GM18517 (cell line): ENCODE results near the gene VSTM1.
"Not testable (repeated sequence)": the region's sequence is repeated elsewhere in the genome, so short reads cannot be mapped to it uniquely, and the experiment has no call there.

Experiments used
- ATAC-seq: cut with Tn5 transposase; IDR thresholded peaks from one replicate; pipeline ENCODE4 v1.9.1; 2021; ENCODE audit warnings: mild to moderate bottlenecking, moderate library complexity; ENCODE audit not compliant: unreplicated experiment

The VSTM1 gene

GRCh38 chr19:54063350-54064116 lies at the start of gene VSTM1:
TSS of gene VSTM1 (minus strand) at chr19:54063897. CDS start at chr19:54063777, 120 bp downstream.
- ATAC-seq: no peak

GRCh38 chr19:54109651-54110050 lies 46.0 kb upstream of the VSTM1 start:
- no peak for ATAC-seq

GRCh38 chr19:54108496-54108895 lies 44.8 kb upstream of the VSTM1 start:
- no peak for ATAC-seq

- no peak for ATAC-seq
Measured at GRCh38 chr19:54107876-54108490, 44.3 kb upstream of the VSTM1 start.

GRCh38 chr19:54106716-54107115 lies 43.0 kb upstream of the VSTM1 start:
- no peak for ATAC-seq

- no peak for ATAC-seq
Measured at GRCh38 chr19:54105796-54106195, 42.1 kb upstream of the VSTM1 start.

GRCh38 chr19:54104998-54105715 lies 41.5 kb upstream of the VSTM1 start:
- no peak for ATAC-seq

GRCh38 chr19:54102421-54103169 lies 38.9 kb upstream of the VSTM1 start, which contains the start of gene NDUFA3:
TSS of gene NDUFA3 (plus strand) at chr19:54102855. CDS start at chr19:54102879, 24 bp downstream.
- ATAC-seq: peak; percentile 97

- ATAC-seq: no peak
Measured at GRCh38 chr19:54100561-54100960, 36.9 kb upstream of the VSTM1 start, which contains the start of gene OSCAR. TSS of gene OSCAR (minus strand) at chr19:54100803. CDS start at chr19:54100792, 11 bp downstream.

- ATAC-seq: not testable (repeated sequence)
Measured at GRCh38 chr19:54099903-54100255, 36.2 kb upstream of the VSTM1 start.

- no peak for ATAC-seq
Measured at GRCh38 chr19:54099190-54099902, 35.6 kb upstream of the VSTM1 start.

- ATAC-seq: no peak
Measured at GRCh38 chr19:54096617-54097106, 33.0 kb upstream of the VSTM1 start.

- ATAC-seq: not testable (repeated sequence)
Measured at GRCh38 chr19:54095859-54096616, 32.3 kb upstream of the VSTM1 start.

- no peak for ATAC-seq
Measured at GRCh38 chr19:54095136-54095858, 31.6 kb upstream of the VSTM1 start.

- ATAC-seq: no peak
Measured at GRCh38 chr19:54094426-54095000, 30.8 kb upstream of the VSTM1 start.

- no peak for ATAC-seq
Measured at GRCh38 chr19:54084410-54084809, 20.7 kb upstream of the VSTM1 start.

- ATAC-seq: no peak
Measured at GRCh38 chr19:54081032-54081431, 17.3 kb upstream of the VSTM1 start, which contains the start of gene TARM1. TSS of gene TARM1 (minus strand) at chr19:54081365. CDS start at chr19:54081340, 25 bp downstream.

- ATAC-seq: no peak
Measured at GRCh38 chr19:54077334-54077733, 13.6 kb upstream of the VSTM1 start.
